PFSK-1 (cell line): ENCODE results near the gene SAMD11.

Source experiments
- FOXP2 ChIP-seq: optimal IDR thresholded peaks from 2 replicates; pipeline ENCODE3; 2011; ENCODE audit warnings: borderline replicate concordance, control low read depth, inconsistent platforms; ENCODE audit not compliant: insufficient read depth; ENCODE audit errors: extremely low read length, extremely low read depth
- POLR2AphosphoS5 ChIP-seq: IDR thresholded peaks from 2 replicates; pipeline ENCODE4 v1.6.1; 2012; ENCODE audit warnings: low read depth, mild to moderate bottlenecking, control low read depth, low read length, moderate library complexity
- SIN3A ChIP-seq: IDR thresholded peaks from 2 replicates; pipeline ENCODE4 v1.6.1; 2012; ENCODE audit warnings: mild to moderate bottlenecking, low read length, moderate library complexity, borderline replicate concordance; ENCODE audit not compliant: insufficient read depth
- TAF1 ChIP-seq: IDR thresholded peaks from 2 replicates; pipeline ENCODE4 v1.6.1; 2012; ENCODE audit warnings: low read length, control low read depth, borderline replicate concordance; ENCODE audit not compliant: insufficient read depth
- TF ChIP-seq, protein P1 (sequence below), 2 experiments: IDR thresholded peaks; 2 replicates each; pipeline versions ENCODE4 v1.6.1 to v1.8.0; 2011 to 2012; ENCODE audit warnings: low read depth in 2 of 2, low read length in 2 of 2, control low read depth in 1 of 2, inconsistent platforms in 1 of 2, mild to moderate bottlenecking in 1 of 2, moderate library complexity in 1 of 2; ENCODE audit not compliant: insufficient read depth in 1 of 2

Gene SAMD11

GRCh38 chr1:917466-918091 is 6.1 kb upstream of the SAMD11 start:
- TF ChIP-seq TAF1 (no peak), SIN3A (no peak), FOXP2 (no peak), POLR2AphosphoS5 (no peak)
- TF ChIP-seq, protein P1, sequence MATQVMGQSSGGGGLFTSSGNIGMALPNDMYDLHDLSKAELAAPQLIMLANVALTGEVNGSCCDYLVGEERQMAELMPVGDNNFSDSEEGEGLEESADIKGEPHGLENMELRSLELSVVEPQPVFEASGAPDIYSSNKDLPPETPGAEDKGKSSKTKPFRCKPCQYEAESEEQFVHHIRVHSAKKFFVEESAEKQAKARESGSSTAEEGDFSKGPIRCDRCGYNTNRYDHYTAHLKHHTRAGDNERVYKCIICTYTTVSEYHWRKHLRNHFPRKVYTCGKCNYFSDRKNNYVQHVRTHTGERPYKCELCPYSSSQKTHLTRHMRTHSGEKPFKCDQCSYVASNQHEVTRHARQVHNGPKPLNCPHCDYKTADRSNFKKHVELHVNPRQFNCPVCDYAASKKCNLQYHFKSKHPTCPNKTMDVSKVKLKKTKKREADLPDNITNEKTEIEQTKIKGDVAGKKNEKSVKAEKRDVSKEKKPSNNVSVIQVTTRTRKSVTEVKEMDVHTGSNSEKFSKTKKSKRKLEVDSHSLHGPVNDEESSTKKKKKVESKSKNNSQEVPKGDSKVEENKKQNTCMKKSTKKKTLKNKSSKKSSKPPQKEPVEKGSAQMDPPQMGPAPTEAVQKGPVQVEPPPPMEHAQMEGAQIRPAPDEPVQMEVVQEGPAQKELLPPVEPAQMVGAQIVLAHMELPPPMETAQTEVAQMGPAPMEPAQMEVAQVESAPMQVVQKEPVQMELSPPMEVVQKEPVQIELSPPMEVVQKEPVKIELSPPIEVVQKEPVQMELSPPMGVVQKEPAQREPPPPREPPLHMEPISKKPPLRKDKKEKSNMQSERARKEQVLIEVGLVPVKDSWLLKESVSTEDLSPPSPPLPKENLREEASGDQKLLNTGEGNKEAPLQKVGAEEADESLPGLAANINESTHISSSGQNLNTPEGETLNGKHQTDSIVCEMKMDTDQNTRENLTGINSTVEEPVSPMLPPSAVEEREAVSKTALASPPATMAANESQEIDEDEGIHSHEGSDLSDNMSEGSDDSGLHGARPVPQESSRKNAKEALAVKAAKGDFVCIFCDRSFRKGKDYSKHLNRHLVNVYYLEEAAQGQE (IDR thresholded peaks at IDR 0.05; ENCODE audit: insufficient read depth in 1 of 2, low read depth in 2 of 2, low read length in 2 of 2) = no peak

DNA sequence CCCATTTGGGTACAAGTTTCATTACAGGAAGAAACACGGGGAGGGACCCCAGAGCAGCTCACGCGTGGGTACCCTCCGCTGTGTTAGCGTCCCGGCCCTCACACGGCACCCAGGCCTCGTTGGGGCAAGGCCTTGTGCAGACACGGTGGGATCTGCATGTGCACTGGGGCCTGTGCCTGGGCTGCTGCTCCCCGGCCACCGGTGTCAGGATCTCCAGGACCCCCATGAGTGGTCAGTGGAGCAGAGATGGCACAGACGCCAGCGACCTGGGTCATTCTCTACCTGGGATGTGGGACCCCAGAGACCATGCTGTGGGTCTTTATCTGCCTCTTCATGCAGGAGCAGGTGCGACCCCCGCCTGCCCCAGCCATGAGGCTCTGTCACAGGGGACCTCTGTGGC is 5.4 kb upstream of the SAMD11 start:
- TF ChIP-seq, protein P1 (IDR thresholded peaks at IDR 0.05; ENCODE audit: insufficient read depth in 1 of 2, low read depth in 2 of 2, low read length in 2 of 2) = no peak

DNA sequence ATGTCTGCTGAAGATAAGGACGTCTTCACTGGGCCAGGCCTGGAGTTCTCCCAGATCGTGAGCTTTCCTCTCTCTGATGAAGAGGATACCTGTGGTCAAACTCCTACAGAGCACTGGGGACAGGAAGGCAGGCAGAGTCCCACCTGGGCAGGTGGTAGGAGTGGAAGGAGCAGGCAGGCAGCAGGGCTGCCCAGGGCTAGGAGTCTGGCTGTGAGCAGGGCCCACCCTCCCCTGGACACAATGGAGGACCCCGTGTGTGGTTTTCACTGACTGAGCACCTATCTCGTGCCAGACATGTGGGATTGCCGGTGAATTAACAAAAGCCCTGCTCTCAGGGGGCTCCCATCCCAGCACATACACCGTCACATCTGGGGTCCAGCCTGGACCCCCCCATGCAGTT is 4.9 kb upstream of the SAMD11 start:
- TF ChIP-seq, protein P1 (IDR thresholded peaks at IDR 0.05; ENCODE audit: insufficient read depth in 1 of 2, low read depth in 2 of 2, low read length in 2 of 2) = no peak
- TF ChIP-seq FOXP2 = no peak
- TF ChIP-seq POLR2AphosphoS5 = no peak
- no peak for TF ChIP-seq SIN3A
- no peak for TF ChIP-seq TAF1

DNA sequence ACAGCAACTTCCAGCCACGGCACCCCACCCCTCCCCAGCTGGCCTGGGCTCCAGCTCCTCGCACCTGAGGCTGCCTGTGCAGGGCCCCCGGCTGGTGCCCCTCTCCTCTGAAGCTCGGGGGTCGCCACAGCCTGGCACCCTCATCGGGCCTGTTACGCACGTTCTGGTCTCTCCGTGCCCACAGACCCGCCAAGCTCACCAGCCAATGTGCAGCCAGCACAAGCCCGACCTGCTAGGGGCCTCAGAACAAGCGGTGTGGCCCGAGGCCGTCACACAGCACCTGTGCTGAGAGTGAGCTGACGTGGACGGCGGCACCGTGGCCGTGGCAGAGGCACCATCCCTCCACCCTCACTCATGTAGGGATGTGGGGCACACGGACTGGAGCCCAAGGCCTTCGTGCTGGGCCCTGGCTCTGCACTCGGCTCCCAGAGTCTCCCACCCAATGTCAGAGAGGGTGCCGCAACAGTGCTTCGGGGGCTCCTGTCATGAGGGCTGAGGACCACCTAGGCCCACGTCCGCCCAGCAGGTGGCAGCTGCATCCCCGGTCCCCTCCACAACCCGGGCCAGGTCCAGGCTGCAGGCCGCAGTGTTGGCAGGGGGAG is 4.4 kb upstream of the SAMD11 start:
- TF ChIP-seq, protein P1 (IDR thresholded peaks at IDR 0.05; ENCODE audit: insufficient read depth in 1 of 2, low read depth in 2 of 2, low read length in 2 of 2) = no peak
- no peak for TF ChIP-seq FOXP2
- no peak for TF ChIP-seq TAF1
- no peak for TF ChIP-seq SIN3A
- TF ChIP-seq POLR2AphosphoS5 = no peak

DNA sequence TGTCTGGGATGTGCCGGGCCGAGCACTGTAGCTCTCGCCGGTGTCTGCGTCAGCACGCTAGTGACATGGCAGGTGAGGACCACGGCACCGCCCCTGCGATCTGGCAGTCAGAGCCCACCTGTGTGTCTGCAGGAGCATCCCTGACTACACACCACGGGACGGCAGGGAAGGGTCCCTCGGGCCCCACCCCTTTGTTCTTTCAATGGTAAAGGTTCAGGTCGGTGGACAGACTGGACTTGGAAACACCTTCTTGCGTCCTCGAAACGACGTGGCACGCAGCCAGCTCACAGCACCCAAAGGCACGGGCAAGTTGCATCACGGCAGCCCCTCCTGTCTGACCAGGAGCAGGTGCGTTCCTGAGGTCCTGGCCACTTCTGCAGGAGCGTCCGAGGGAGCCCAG is 3.7 kb upstream of the SAMD11 start:
- TF ChIP-seq TAF1 (no peak), POLR2AphosphoS5 (no peak), SIN3A (no peak), FOXP2 (no peak)
- TF ChIP-seq, protein P1 (IDR thresholded peaks at IDR 0.05; ENCODE audit: insufficient read depth in 1 of 2, low read depth in 2 of 2, low read length in 2 of 2) = no peak
